HCT116 (cell line): Measurements from ENCODE around the gene ASAH2B. TPM values are rescaled to one million over a fixed set of nuclear protein-coding genes. Genes with fewer than 3 reads are reported as not detected.

ENCODE experiments used
- ATAC-seq: fragments of 200-7000 bp; cut with Tn5 transposase; 2 replicates; pipeline ENCODE4 v1.9.1; 2020; ENCODE audit warnings: mild to moderate bottlenecking, moderate library complexity
- BruUV-seq: library from RNA; stranded (reverse); fragments of 400-500 nt; replicated peaks from 2 replicates; lab custom pipeline; 2021; lab: Mats Ljungman, UMichigan
- CTCF ChIA-PET: fragments of 300-600 bp; sonication (Branson Sonifier 250); formaldehyde crosslinking; loops from one replicate; lab custom pipeline; 2021; ENCODE audit warnings: antibody characterized with exemption; lab: Charles Lee
- POLR2A ChIA-PET: fragments of 300-600, 350-600 bp; sonication (Branson Sonifier 250); formaldehyde crosslinking; loops from one replicate; lab custom pipeline; 2021; ENCODE audit warnings: antibody characterized with exemption; lab: Charles Lee
- RAD21 ChIA-PET, 2 experiments: fragments of 300-600 bp; sonication (Branson Sonifier 250); formaldehyde crosslinking; loops; one replicate each; lab custom pipeline; 2023; ENCODE audit warnings: low total read pairs in 2 of 2; ENCODE audit not compliant: uncharacterized antibody in 2 of 2, unreplicated experiment in 2 of 2, low non-redundant PET in 1 of 2; lab: Charles Lee
- DNase-seq: peaks from one replicate; pipeline ENCODE4 v3.0.0-alpha.2; 2010; ENCODE audit warnings: low read depth, low spot score
- H2AFZ ChIP-seq: fragments of 200-600 bp; shearing (Covaris generic), sonication (generic); 2 replicates; pipeline ENCODE4 v1.6.1; 2017; ENCODE audit warnings: low read depth, mixed run types, mixed read lengths, antibody characterized with exemption, low read length; ENCODE audit not compliant: poor library complexity, severe bottlenecking
- H3K27ac ChIP-seq: 2 replicates; pipeline ENCODE4 v1.5.1; 2012; ENCODE audit warnings: low read depth, low read length
- H3K27me3 ChIP-seq: fragments of 200-600 bp; sonication (generic); 2 replicates; pipeline ENCODE4 v1.6.1; 2016; ENCODE audit warnings: mixed run types, low read length, mixed read lengths; ENCODE audit not compliant: insufficient read depth
- H3K36me3 ChIP-seq, 2 experiments: fragments of 200-500 bp in 1 of 2; fragments of 200-600 bp in 1 of 2; sonication (Bioruptor generic) in 1 of 2; sonication (generic) in 1 of 2; 2 replicates each; pipeline versions ENCODE4 v1.5.1 to v1.6.1; 2014 to 2016; ENCODE audit warnings: low read length in 2 of 2, inconsistent platforms in 1 of 2, mixed read lengths in 1 of 2, mixed run types in 1 of 2; ENCODE audit not compliant: insufficient read depth in 2 of 2, control insufficient read depth in 1 of 2
- H3K4me1 ChIP-seq, 2 experiments: fragments of 200-600 bp in 1 of 2; sonication (generic) in 1 of 2; 2 replicates each; pipeline versions ENCODE4 v1.5.1 to v1.6.1; 2012 to 2017; ENCODE audit warnings: low read length in 2 of 2, inconsistent platforms in 1 of 2, mild to moderate bottlenecking in 1 of 2, mixed read lengths in 1 of 2, mixed run types in 1 of 2, moderate library complexity in 1 of 2; ENCODE audit not compliant: insufficient read depth in 2 of 2, control insufficient read depth in 1 of 2
- H3K4me2 ChIP-seq: fragments of 200-600 bp; sonication (generic); 2 replicates; pipeline ENCODE4 v1.6.1; 2017; ENCODE audit warnings: mixed run types, low read length, mixed read lengths
- H3K4me3 ChIP-seq, 2 experiments: fragments of 200-600 bp in 1 of 2; sonication (generic) in 1 of 2; replicated peaks in 1 of 2; 2 replicates each; pipeline ENCODE4 v1.5.1; 2011 to 2016; ENCODE audit warnings: low read length in 2 of 2, control low read depth in 1 of 2, low read depth in 1 of 2, mild to moderate bottlenecking in 1 of 2, mixed read lengths in 1 of 2, mixed run types in 1 of 2
- H3K79me2 ChIP-seq: fragments of 200-600 bp; sonication (generic); 2 replicates; pipeline ENCODE4 v1.6.1; 2017; ENCODE audit warnings: mild to moderate bottlenecking, mixed run types, low read length, moderate library complexity, mixed read lengths; ENCODE audit not compliant: insufficient read depth
- H3K9ac ChIP-seq: fragments of 200-600 bp; sonication (generic); 2 replicates; pipeline ENCODE4 v1.6.1; 2016; ENCODE audit warnings: low read length, mixed read lengths
- H3K9me2 ChIP-seq: fragments of 200-600 bp; sonication (generic), shearing (Covaris generic); 2 replicates; pipeline ENCODE4 v1.6.1; 2017; ENCODE audit warnings: mixed run types, mild to moderate bottlenecking, moderate library complexity; ENCODE audit not compliant: insufficient read depth
- H3K9me3 ChIP-seq, 2 experiments: fragments of 200-500 bp in 1 of 2; fragments of 200-600 bp in 1 of 2; sonication (Bioruptor generic) in 1 of 2; sonication (generic) in 1 of 2; 2 replicates each; pipeline ENCODE4 v1.6.1; 2014 to 2017; ENCODE audit warnings: low read length in 2 of 2, mixed read lengths in 2 of 2, inconsistent platforms in 1 of 2, low read depth in 1 of 2, mild to moderate bottlenecking in 1 of 2, mixed run types in 1 of 2, moderate library complexity in 1 of 2; ENCODE audit not compliant: control insufficient read depth in 1 of 2, insufficient read depth in 1 of 2
- H4K20me1 ChIP-seq: fragments of 200-600 bp; sonication (generic), shearing (Covaris generic); 2 replicates; pipeline ENCODE4 v1.6.1; 2017; ENCODE audit warnings: mixed run types, mild to moderate bottlenecking, moderate library complexity; ENCODE audit not compliant: insufficient read depth
- ATF3 ChIP-seq: IDR thresholded peaks from 2 replicates; pipeline ENCODE4 v1.6.1; 2012
- CBX3 ChIP-seq: IDR thresholded peaks from 2 replicates; pipeline ENCODE4 v1.6.1; 2012; ENCODE audit warnings: low read depth
- CEBPB ChIP-seq: IDR thresholded peaks from 2 replicates; pipeline ENCODE4 v1.6.1; 2012; ENCODE audit warnings: low read depth
- EGR1 ChIP-seq: IDR thresholded peaks from 2 replicates; pipeline ENCODE4 v1.6.1; 2012; ENCODE audit warnings: low read depth
- ELF1 ChIP-seq: IDR thresholded peaks from 2 replicates; pipeline ENCODE4 v1.6.1; 2012; ENCODE audit warnings: low read depth, borderline replicate concordance
- EZH2phosphoT487 ChIP-seq: fragments of 200-600 bp; IDR thresholded peaks from 2 replicates; pipeline ENCODE4 v1.6.1; 2018; ENCODE audit warnings: antibody characterized with exemption, borderline replicate concordance
- FOSL1 ChIP-seq: IDR thresholded peaks from 2 replicates; pipeline ENCODE4 v1.6.1; 2012; ENCODE audit warnings: low read depth
- JUND ChIP-seq: IDR thresholded peaks from 2 replicates; pipeline ENCODE4 v1.6.1; 2012
- MAX ChIP-seq: IDR thresholded peaks from 2 replicates; pipeline ENCODE4 v1.6.1; 2012
- POLR2A ChIP-seq: IDR thresholded peaks from 2 replicates; pipeline ENCODE4 v1.7.0; 2011; ENCODE audit warnings: borderline replicate concordance; ENCODE audit not compliant: insufficient read depth, insufficient read length; ENCODE audit errors: extremely low read depth
- REST ChIP-seq: IDR thresholded peaks from 2 replicates; pipeline ENCODE4 v1.6.1; 2012; ENCODE audit warnings: low read depth
- SRF ChIP-seq: IDR thresholded peaks from 2 replicates; pipeline ENCODE4 v1.6.1; 2012; ENCODE audit warnings: low read depth
- TCF7L2 ChIP-seq: IDR thresholded peaks from 2 replicates; pipeline ENCODE4 v1.7.0; 2011; ENCODE audit warnings: borderline replicate concordance, inconsistent platforms; ENCODE audit not compliant: insufficient read depth, insufficient read length; ENCODE audit errors: extremely low read depth
- YY1 ChIP-seq: IDR thresholded peaks from 2 replicates; pipeline ENCODE4 v1.6.1; 2011; ENCODE audit warnings: low read length, low read depth, moderate library complexity, mild to moderate bottlenecking; ENCODE audit not compliant: insufficient replicate concordance; ENCODE audit errors: extremely low read depth
- ZFX ChIP-seq: fragments of 450-650 bp; IDR thresholded peaks from 2 replicates; pipeline ENCODE4 v1.6.1; 2017
- ZNF274 ChIP-seq: fragments of 200-500 bp; sonication (Bioruptor generic); IDR thresholded peaks from 2 replicates; pipeline ENCODE4 v1.6.1; 2014; ENCODE audit warnings: mild to moderate bottlenecking, low read depth, low read length, inconsistent platforms
- intact Hi-C: fragments of 100-400 bp; cut with micrococcal nuclease; formaldehyde crosslinking; loops from 2 replicates; pipeline ENCODE4 v1.10.0; 2022
- total RNA-seq: library from RNA; stranded (reverse); gene quantifications from one replicate; pipeline ENCODE4 v1.2.1, GENCODE V29; 2021; ENCODE audit not compliant: unreplicated experiment
- TF ChIP-seq, protein P1 (sequence below): IDR thresholded peaks from 2 replicates; pipeline ENCODE4 v1.6.1; 2011; ENCODE audit warnings: mild to moderate bottlenecking, low read length, moderate library complexity; ENCODE audit not compliant: insufficient replicate concordance; ENCODE audit errors: extremely low read depth
- TF ChIP-seq, protein P2 (sequence below), 3 experiments: fragments of 200-600 bp in 1 of 3; sonication (generic) in 1 of 3; IDR thresholded peaks in 2 of 3; conservative IDR thresholded peaks in 1 of 3; 2 replicates each; pipeline ENCODE4 v1.5.1; 2012 to 2017; ENCODE audit warnings: low read depth in 2 of 3, low read length in 2 of 3, antibody characterized with exemption in 1 of 3, borderline replicate concordance in 1 of 3, control low read depth in 1 of 3, mild to moderate bottlenecking in 1 of 3, mixed read lengths in 1 of 3, mixed run types in 1 of 3, moderate library complexity in 1 of 3; ENCODE audit not compliant: insufficient read depth in 1 of 3

The ASAH2B gene
- total RNA-seq, 1 experiment from 2014 or later, result 10.8 TPM

DNA sequence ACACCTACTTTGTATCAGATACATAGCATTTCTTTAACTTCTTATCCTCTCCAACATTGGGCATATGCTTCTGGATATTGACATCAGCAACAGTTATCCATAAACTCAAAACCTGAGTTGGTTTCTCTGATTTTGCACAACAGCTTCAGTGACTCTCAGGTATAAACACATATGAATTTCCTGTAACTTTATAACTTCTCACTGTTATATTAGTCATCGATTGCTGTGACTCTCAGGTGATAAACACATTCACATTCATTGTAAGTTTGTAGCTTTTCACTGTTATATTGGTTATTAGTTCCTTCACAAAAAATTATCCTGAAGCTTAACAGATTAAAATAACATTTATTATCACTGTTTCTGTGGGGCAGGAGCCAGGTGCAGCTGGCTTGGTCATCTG is 57.0 kb downstream of the ASAH2B start:
- Histone ChIP-seq H3K27ac (no peak overlapping the region), H3K27me3 (no peaks in the 10 kb centered on the region), H3K4me1 (no peaks in the 10 kb centered on the region), H3K4me3 (no peak overlapping the region), H2AFZ (no peak overlapping the region), H3K36me3 (no peaks in the 10 kb centered on the region), H3K79me2 (no peaks in the 10 kb centered on the region), H4K20me1 (no peaks in the 10 kb centered on the region), H3K9me3 (no peaks in the 10 kb centered on the region), H3K9ac (no peak overlapping the region), H3K4me2 (no peak overlapping the region), H3K9me2 (no peaks in the 10 kb centered on the region)
- ATAC-seq, result no peak
- no TSS peak for BruUV-seq
- CTCF ChIA-PET, result no interaction called here
- RAD21 ChIA-PET, result no interaction called here
- no peak for DNase-seq
- TF ChIP-seq FOSL1 (no peak), YY1 (no peak), ELF1 (no peak), POLR2A (no peak), MAX (no peak), CEBPB (no peak), TCF7L2 (no peak), CBX3 (no peak), EZH2phosphoT487 (no peak), JUND (no peak), EGR1 (no peak), ZNF274 (no peak), SRF (no peak), REST (no peak), ZFX (no peak), ATF3 (no peak)
- TF ChIP-seq, protein P1, sequence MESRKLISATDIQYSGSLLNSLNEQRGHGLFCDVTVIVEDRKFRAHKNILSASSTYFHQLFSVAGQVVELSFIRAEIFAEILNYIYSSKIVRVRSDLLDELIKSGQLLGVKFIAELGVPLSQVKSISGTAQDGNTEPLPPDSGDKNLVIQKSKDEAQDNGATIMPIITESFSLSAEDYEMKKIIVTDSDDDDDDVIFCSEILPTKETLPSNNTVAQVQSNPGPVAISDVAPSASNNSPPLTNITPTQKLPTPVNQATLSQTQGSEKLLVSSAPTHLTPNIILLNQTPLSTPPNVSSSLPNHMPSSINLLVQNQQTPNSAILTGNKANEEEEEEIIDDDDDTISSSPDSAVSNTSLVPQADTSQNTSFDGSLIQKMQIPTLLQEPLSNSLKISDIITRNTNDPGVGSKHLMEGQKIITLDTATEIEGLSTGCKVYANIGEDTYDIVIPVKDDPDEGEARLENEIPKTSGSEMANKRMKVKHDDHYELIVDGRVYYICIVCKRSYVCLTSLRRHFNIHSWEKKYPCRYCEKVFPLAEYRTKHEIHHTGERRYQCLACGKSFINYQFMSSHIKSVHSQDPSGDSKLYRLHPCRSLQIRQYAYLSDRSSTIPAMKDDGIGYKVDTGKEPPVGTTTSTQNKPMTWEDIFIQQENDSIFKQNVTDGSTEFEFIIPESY, result no peak
- TF ChIP-seq, protein P2, sequence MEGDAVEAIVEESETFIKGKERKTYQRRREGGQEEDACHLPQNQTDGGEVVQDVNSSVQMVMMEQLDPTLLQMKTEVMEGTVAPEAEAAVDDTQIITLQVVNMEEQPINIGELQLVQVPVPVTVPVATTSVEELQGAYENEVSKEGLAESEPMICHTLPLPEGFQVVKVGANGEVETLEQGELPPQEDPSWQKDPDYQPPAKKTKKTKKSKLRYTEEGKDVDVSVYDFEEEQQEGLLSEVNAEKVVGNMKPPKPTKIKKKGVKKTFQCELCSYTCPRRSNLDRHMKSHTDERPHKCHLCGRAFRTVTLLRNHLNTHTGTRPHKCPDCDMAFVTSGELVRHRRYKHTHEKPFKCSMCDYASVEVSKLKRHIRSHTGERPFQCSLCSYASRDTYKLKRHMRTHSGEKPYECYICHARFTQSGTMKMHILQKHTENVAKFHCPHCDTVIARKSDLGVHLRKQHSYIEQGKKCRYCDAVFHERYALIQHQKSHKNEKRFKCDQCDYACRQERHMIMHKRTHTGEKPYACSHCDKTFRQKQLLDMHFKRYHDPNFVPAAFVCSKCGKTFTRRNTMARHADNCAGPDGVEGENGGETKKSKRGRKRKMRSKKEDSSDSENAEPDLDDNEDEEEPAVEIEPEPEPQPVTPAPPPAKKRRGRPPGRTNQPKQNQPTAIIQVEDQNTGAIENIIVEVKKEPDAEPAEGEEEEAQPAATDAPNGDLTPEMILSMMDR (IDR thresholded peaks at IDR 0.05 in 2 of 3, conservative IDR thresholded peaks at IDR 0.05 in 1 of 3; ENCODE audit: borderline replicate concordance in 1 of 3, insufficient read depth in 1 of 3, low read depth in 2 of 3, low read length in 2 of 3), result no peak
- POLR2A ChIA-PET, result no interaction called here
- intact Hi-C loops, result no loop called here
